Fibroblast of lung (primary cell): ENCODE data around the gene NEK6.

Source experiments
- EZH2 ChIP-seq: IDR thresholded peaks from 2 replicates; pipeline ENCODE4 v1.5.1; 2012; ENCODE audit warnings: low read length, control low read depth, mild to moderate bottlenecking; ENCODE audit errors: missing control alignments
- TF ChIP-seq, protein P1 (sequence below), 2 donors: IDR thresholded peaks in 1 of 2; conservative IDR thresholded peaks in 1 of 2; 1 replicate in 1 of 2; 2 replicates in 1 of 2; pipeline ENCODE4 v1.5.1; 2011 to 2012; ENCODE audit warnings: low read length in 2 of 2, control low read depth in 1 of 2, inconsistent platforms in 1 of 2, low read depth in 1 of 2, mild to moderate bottlenecking in 1 of 2

DNA sequence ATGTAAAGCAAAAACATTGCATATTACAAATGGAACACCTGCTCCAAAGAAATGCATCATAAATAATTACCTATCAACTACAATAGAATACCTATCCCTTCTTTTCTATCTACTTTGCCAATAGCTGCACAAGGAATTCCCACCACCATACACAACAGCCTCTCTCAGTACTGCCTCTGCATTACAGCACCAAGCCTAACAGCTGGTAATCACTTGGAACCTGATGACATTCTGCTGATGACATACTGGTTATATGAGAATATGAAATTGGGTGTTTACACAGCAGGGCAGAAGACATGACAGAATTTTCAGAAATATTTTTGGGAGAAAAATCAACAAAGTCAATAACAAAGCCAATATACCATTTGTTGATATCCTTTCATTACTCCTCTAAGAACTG is 114.3 kb downstream of the NEK6 start:
- TF ChIP-seq, protein P1, sequence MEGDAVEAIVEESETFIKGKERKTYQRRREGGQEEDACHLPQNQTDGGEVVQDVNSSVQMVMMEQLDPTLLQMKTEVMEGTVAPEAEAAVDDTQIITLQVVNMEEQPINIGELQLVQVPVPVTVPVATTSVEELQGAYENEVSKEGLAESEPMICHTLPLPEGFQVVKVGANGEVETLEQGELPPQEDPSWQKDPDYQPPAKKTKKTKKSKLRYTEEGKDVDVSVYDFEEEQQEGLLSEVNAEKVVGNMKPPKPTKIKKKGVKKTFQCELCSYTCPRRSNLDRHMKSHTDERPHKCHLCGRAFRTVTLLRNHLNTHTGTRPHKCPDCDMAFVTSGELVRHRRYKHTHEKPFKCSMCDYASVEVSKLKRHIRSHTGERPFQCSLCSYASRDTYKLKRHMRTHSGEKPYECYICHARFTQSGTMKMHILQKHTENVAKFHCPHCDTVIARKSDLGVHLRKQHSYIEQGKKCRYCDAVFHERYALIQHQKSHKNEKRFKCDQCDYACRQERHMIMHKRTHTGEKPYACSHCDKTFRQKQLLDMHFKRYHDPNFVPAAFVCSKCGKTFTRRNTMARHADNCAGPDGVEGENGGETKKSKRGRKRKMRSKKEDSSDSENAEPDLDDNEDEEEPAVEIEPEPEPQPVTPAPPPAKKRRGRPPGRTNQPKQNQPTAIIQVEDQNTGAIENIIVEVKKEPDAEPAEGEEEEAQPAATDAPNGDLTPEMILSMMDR (conservative IDR thresholded peaks at IDR 0.05 in 1 of 2, IDR thresholded peaks at IDR 0.05 in 1 of 2; ENCODE audit: low read depth in 1 of 2, low read length in 2 of 2), result no peak
- no peak for TF ChIP-seq EZH2
